K562 (cell line): ENCODE results near the gene REEP2. TPM values are rescaled to one million over a fixed set of nuclear protein-coding genes. Genes with fewer than 3 reads are reported as not detected.

Experiments
- ADNP ChIP-seq: fragments of 200-800 bp; sonication (Bioruptor generic); IDR thresholded peaks from 2 replicates; pipeline ENCODE4 v1.6.1; 2016; ENCODE audit warnings: missing genetic modification characterization, missing compliant biosample characterization
- ARNT ChIP-seq, 2 experiments: fragments of 450-650 bp; IDR thresholded peaks; 2 replicates each; pipeline ENCODE4 v1.6.1; 2016; ENCODE audit warnings: mild to moderate bottlenecking in 1 of 2
- CXXC5 ChIP-seq: fragments of 250-450 bp; sonication (Bioruptor Pico); IDR thresholded peaks from 2 replicates; pipeline ENCODE4 v1.8.0; 2022; ENCODE audit warnings: inconsistent platforms, mild to moderate bottlenecking, moderate library complexity
- FOXJ3 ChIP-seq: sonication (generic); formaldehyde crosslinking; IDR thresholded peaks from 2 replicates; pipeline ENCODE4 v1.4.0; 2020; ENCODE audit warnings: mild to moderate bottlenecking, missing genetic modification reagents
- HDAC1 ChIP-seq, 2 experiments: fragments of 450-650 bp; IDR thresholded peaks; 2 replicates each; pipeline ENCODE4 v1.6.1; 2016 to 2017; ENCODE audit warnings: inconsistent platforms in 1 of 2, mild to moderate bottlenecking in 1 of 2, moderate library complexity in 1 of 2
- MAZ ChIP-seq, 2 experiments: fragments of 450-650 bp in 1 of 2; sonication (generic) in 1 of 2; formaldehyde crosslinking; IDR thresholded peaks in 1 of 2; conservative IDR thresholded peaks in 1 of 2; 2 replicates each; pipeline versions ENCODE4 v1.4.0 to v1.5.0; 2020; ENCODE audit warnings: mild to moderate bottlenecking in 1 of 2, missing genetic modification reagents in 1 of 2
- MEF2D ChIP-seq: conservative IDR thresholded peaks from 2 replicates; pipeline ENCODE4 v1.6.1; 2016; ENCODE audit warnings: low read depth, missing genetic modification characterization, missing compliant biosample characterization
- NFE2L1 ChIP-seq: fragments of 450-650 bp; IDR thresholded peaks from 2 replicates; pipeline ENCODE4 v1.6.1; 2016; ENCODE audit warnings: missing genetic modification characterization, low read depth, mild to moderate bottlenecking, missing compliant biosample characterization, moderate library complexity, borderline replicate concordance
- PRPF4 ChIP-seq: fragments of 200-400 bp; formaldehyde crosslinking; IDR thresholded peaks from one replicate; pipeline ENCODE4 v1.6.1; 2017; ENCODE audit warnings: low read length, low read depth, mild to moderate bottlenecking; ENCODE audit not compliant: insufficient read depth, poor library complexity, severe bottlenecking
- RBM39 ChIP-seq: fragments of 200-400 bp; formaldehyde crosslinking; optimal IDR thresholded peaks from 2 replicates; pipeline ENCODE3; 2018; ENCODE audit warnings: low read depth, low read length
- SIN3B ChIP-seq: fragments of 450-650 bp; IDR thresholded peaks from 2 replicates; pipeline ENCODE4 v1.6.1; 2017; ENCODE audit warnings: low read depth, mild to moderate bottlenecking, moderate library complexity
- SP2 ChIP-seq: IDR thresholded peaks from 2 replicates; pipeline ENCODE4 v1.6.1; 2011; ENCODE audit warnings: mild to moderate bottlenecking, low read depth, low read length, moderate library complexity; ENCODE audit not compliant: poor library complexity, severe bottlenecking; ENCODE audit errors: extremely low read depth
- THRAP3 ChIP-seq: fragments of 450-650 bp; IDR thresholded peaks from 2 replicates; pipeline ENCODE4 v1.6.1; 2016; ENCODE audit warnings: mild to moderate bottlenecking, inconsistent platforms, borderline replicate concordance
- ZBTB17 ChIP-seq: fragments of 450-650 bp; formaldehyde crosslinking; IDR thresholded peaks from 2 replicates; pipeline ENCODE4 v1.4.0; 2020; ENCODE audit warnings: mild to moderate bottlenecking
- ZNF24 ChIP-seq: fragments of 450-650 bp; IDR thresholded peaks from 2 replicates; pipeline ENCODE4 v1.6.1; 2016
- ZNF609 ChIP-seq: sonication (generic); formaldehyde crosslinking; IDR thresholded peaks from 2 replicates; pipeline ENCODE4 v1.8.1; 2023; ENCODE audit warnings: missing genetic modification reagents, mild to moderate bottlenecking, borderline replicate concordance
- ZNF668 ChIP-seq: fragments of 250-450 bp; sonication (Bioruptor Pico); IDR thresholded peaks from 2 replicates; pipeline ENCODE4 v1.8.0; 2022; ENCODE audit warnings: mild to moderate bottlenecking, inconsistent platforms
- ZSCAN32 ChIP-seq: fragments of 450-650 bp; formaldehyde crosslinking; IDR thresholded peaks from 2 replicates; pipeline ENCODE4 v1.4.0; 2020; ENCODE audit warnings: mild to moderate bottlenecking, moderate library complexity
- polyA plus RNA-seq, 8 experiments: library from polyadenylated mRNA; depleted of rRNA in 4 of 8; stranded (reverse) in 5 of 8; unstranded in 3 of 8; fragments of >200 nt; fragmentation: Nextera tagmentation in 2 of 8; fragmentation: Illumina TruSeq in 1 of 8; extraction: Ambion mirVana in 2 of 8; extraction: Trizol in 1 of 8; gene quantifications; 2 replicates each; pipeline versions ENCODE4 v1.2.1 to v1.2.3, GENCODE V29; 2011 to 2014; ENCODE audit warnings: inconsistent platforms in 1 of 8, missing spikeins in 1 of 8
- total RNA-seq, 7 experiments: library from RNA; depleted of rRNA in 6 of 7; stranded (reverse); fragments of >200 nt in 6 of 7; fragmentation: Illumina TruSeq in 2 of 7; extraction: Trizol in 2 of 7; gene quantifications; 2 replicates each; pipeline versions ENCODE4 v1.2.1 to v1.2.3, GENCODE V29; 2011 to 2021; ENCODE audit warnings: low replicate concordance in 1 of 7
- TF ChIP-seq, protein P1 (sequence below): sonication (generic); IDR thresholded peaks from 2 replicates; pipeline ENCODE4 v1.6.1; 2016
- TF ChIP-seq, protein P2 (sequence below): IDR thresholded peaks from 3 replicates; pipeline ENCODE4 v1.6.1; 2011; ENCODE audit warnings: borderline replicate concordance, mild to moderate bottlenecking; ENCODE audit not compliant: insufficient read length, insufficient read depth
- TF ChIP-seq, protein P3 (sequence below): conservative IDR thresholded peaks from 2 replicates; pipeline ENCODE4 v1.6.1; 2011; ENCODE audit warnings: low read depth, mild to moderate bottlenecking, low read length; ENCODE audit not compliant: control insufficient read depth

REEP2 gene
- total and polyA plus RNA-seq, 9 of the 15 experiments (the other 6 are each of a cell fraction or from before 2014, with no cell fraction given), result 0.03 to 1.1 (median 0.12) TPM; not detected in 1

DNA sequence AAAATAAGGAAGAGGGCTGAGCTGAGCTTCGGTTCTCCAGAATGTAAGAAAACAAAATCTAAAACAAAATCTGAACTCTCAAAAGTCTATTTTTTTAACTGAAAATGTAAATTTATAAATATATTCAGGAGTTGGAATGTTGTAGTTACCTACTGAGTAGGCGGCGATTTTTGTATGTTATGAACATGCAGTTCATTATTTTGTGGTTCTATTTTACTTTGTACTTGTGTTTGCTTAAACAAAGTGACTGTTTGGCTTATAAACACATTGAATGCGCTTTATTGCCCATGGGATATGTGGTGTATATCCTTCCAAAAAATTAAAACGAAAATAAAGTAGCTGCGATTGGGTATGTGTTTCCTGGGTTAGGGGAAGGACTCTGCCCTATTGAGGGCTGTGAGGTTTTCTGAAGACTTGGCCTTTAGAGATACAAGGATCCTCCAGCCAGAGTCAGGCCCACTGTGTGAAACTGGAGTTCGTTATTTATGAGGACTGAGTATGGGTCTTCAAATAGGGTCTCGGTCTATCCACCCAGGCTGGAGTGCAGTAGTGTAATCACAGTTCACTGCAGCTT lies 30.2 kb downstream of the REEP2 start (continued):
- TF ChIP-seq THRAP3 (peak; percentile 58; the same call in 1 of the 2 replicates), HDAC1 (IDR thresholded peaks at IDR 0.05) (no peak), SIN3B (no peak), FOXJ3 (CRISPR knock-in tag) (no peak), RBM39 (peak; percentile 81), ZNF668 (CRISPR knock-in tag) (no peak), ZNF24 (no peak), PRPF4 (no peak), MEF2D (tag) (no peak), NFE2L1 (tag) (no peak), SP2 (peak; percentile 19), CXXC5 (CRISPR knock-in tag) (no peak), ZNF609 (CRISPR knock-in tag) (no peak), MAZ (CRISPR knock-in tag; conservative IDR thresholded peaks at IDR 0.05 in 1 of 2, IDR thresholded peaks at IDR 0.05 in 1 of 2) (no peak), ARNT (IDR thresholded peaks at IDR 0.05) (no peak), ADNP (tag) (no peak), ZSCAN32 (CRISPR knock-in tag) (no peak), ZBTB17 (no peak)
- TF ChIP-seq, protein P1, sequence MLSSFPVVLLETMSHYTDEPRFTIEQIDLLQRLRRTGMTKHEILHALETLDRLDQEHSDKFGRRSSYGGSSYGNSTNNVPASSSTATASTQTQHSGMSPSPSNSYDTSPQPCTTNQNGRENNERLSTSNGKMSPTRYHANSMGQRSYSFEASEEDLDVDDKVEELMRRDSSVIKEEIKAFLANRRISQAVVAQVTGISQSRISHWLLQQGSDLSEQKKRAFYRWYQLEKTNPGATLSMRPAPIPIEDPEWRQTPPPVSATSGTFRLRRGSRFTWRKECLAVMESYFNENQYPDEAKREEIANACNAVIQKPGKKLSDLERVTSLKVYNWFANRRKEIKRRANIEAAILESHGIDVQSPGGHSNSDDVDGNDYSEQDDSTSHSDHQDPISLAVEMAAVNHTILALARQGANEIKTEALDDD, result no peak
- TF ChIP-seq, protein P2, sequence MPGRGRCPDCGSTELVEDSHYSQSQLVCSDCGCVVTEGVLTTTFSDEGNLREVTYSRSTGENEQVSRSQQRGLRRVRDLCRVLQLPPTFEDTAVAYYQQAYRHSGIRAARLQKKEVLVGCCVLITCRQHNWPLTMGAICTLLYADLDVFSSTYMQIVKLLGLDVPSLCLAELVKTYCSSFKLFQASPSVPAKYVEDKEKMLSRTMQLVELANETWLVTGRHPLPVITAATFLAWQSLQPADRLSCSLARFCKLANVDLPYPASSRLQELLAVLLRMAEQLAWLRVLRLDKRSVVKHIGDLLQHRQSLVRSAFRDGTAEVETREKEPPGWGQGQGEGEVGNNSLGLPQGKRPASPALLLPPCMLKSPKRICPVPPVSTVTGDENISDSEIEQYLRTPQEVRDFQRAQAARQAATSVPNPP, result no peak
- TF ChIP-seq, protein P3, sequence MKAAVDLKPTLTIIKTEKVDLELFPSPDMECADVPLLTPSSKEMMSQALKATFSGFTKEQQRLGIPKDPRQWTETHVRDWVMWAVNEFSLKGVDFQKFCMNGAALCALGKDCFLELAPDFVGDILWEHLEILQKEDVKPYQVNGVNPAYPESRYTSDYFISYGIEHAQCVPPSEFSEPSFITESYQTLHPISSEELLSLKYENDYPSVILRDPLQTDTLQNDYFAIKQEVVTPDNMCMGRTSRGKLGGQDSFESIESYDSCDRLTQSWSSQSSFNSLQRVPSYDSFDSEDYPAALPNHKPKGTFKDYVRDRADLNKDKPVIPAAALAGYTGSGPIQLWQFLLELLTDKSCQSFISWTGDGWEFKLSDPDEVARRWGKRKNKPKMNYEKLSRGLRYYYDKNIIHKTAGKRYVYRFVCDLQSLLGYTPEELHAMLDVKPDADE, result peak; percentile 61; the same call in 1 of the 2 replicates
